NCI-H1105 treated with DMSO at 0.1 percent for 48 hours (cell line): ENCODE results near the gene JMJD6.

Experiments used
- DNase-seq: peaks from one replicate; lab custom pipeline; 2025; lab: John Stamatoyannopoulos, UW

JMJD6 gene

GRCh38 chr17:76679239-76679638 lies 47.2 kb downstream of the JMJD6 start:
- DNase-seq: no peak

GRCh38 chr17:76678330-76678729 lies 48.1 kb downstream of the JMJD6 start:
- no peak for DNase-seq

DNA sequence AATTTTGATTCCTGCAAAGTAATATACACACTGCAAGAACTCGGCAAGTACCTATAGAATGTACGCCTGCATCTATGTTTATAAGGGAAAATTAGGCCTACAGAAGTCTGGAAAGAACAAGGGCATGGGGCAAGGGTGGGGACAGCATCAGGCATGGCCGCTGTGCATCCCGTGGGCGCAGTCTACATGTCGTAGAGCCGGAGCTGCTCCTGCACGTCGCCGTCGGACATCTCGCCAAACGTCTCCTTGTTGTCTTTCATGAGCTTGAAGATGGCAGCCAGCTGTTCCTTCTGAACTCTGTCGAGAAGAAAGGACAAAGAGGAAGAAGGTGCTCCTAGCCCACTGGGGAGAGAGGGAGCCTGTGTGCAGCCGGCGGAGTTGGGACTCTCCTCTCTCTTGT lies 49.0 kb downstream of the JMJD6 start:
- DNase-seq: no peak

GRCh38 chr17:76676629-76677028 lies 49.8 kb downstream of the JMJD6 start:
- DNase-seq: no peak

DNA sequence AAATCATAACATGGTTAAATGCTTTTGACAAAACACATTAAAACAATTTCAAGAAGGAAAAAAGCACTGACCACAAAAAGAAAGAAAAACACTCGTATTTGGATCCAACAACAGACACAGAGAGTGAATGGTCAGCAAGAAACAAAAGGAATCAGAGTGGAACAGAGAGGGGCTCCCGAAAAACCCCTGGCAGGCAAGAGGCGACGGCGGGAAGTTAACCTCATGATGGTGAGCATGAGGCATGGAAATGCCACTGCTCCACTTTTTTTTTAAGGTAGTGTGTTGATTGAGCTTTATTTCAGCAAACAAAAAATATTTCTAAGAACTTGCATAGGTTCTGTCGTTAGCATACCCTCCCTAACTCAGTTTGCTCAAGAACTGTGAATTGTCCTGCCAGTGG lies 50.8 kb downstream of the JMJD6 start:
- no peak for DNase-seq

- no peak for DNase-seq
Observed at GRCh38 chr17:76674600-76674999, 51.8 kb downstream of the JMJD6 start.

DNA sequence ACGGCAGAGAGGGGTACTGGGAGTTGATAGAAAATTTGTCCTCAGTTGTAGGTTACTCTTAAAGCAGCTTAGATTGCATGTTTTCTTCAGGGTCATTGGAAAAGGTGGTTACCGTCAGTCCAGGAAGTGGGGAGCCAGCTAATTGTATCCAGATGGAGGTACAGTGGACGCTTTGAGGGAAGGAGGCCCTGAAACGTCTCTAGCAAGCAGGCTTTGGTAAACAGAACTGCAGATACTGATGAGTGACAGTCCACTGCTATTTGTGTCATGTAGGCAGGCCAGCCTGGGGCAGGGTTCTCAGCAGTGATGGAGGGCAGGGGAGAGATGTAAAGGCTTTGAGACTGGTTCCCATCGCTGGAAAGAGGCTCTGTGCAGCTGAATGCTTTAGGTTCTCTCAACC lies 52.7 kb downstream of the JMJD6 start:
- DNase-seq: no peak

DNA sequence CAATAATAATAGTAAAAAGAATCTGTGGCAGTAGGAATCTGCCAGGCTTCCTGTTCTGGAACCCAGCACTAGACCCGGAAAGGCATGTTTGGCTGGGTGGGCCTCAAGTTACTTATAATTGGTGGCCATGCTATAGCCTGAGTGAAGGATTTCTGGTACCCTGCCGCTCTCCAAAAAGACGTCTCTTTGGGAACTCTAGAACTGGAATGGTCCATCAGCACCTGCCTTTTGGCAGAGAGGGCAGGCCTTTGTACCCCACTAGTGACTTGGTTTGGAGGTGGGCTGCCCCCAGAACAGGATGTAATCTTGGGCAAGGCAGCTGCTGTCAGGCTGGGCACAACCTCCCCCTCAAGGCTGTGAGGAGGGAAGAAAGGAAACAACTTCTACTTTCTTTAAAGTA lies 53.5 kb downstream of the JMJD6 start:
- DNase-seq: no peak

GRCh38 chr17:76672270-76672851 lies 54.0 kb downstream of the JMJD6 start:
- no peak for DNase-seq

GRCh38 chr17:76671912-76672262 lies 54.5 kb downstream of the JMJD6 start:
- DNase-seq: no peak

DNA sequence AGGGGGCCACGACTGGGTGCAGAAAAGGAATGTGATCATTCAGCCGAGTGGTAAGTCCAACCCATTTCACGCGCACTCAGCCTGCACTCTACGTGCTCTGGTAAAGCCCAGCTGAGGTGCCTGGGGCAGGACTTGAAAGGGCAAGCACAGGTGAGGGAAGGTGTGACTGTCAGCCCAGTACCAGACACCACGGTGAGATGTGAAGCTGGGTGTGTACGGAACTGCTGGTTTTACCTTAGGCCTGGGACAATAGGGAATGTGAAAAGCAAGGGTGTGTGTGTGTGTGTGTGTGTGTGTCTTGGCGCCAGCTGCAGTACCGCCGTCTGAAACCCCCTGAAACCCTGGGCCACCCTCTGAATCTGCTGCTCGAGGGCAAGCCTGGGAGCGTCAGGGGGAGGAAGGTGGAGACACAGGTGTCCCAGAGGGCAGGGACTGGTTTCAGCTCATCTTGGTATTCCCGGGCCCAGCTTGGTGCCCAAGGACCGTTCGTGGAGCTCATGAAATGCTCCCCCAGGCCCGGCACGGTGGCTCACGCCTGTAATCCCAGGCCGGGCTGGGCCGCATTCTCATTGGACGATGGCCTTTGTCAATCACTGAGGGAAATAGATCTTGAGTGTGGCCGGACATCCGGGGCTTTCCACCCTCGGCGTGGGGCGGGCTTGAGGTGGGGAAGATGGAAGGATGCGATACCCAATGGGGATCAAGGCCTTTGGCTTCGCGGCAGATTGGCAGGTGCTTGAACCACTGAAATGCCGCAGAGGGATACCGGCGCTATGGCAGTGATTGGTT lies 55.1 kb downstream of the JMJD6 start:
- DNase-seq: peak; percentile 98

- no peak for DNase-seq
Observed at GRCh38 chr17:76670718-76671122, 55.7 kb downstream of the JMJD6 start.

GRCh38 chr17:76670020-76670717 lies 56.2 kb downstream of the JMJD6 start:
- DNase-seq: no peak
